KG1 (cell line): ENCODE results near the gene EZR.
"Not testable (repeated sequence)": the region's sequence is repeated elsewhere in the genome, so short reads cannot be mapped to it uniquely, and the experiment has no call there.

Source experiments
- DNase-seq: peaks from one replicate; lab custom pipeline; 2025; lab: John Stamatoyannopoulos, UW

Gene EZR

DNA sequence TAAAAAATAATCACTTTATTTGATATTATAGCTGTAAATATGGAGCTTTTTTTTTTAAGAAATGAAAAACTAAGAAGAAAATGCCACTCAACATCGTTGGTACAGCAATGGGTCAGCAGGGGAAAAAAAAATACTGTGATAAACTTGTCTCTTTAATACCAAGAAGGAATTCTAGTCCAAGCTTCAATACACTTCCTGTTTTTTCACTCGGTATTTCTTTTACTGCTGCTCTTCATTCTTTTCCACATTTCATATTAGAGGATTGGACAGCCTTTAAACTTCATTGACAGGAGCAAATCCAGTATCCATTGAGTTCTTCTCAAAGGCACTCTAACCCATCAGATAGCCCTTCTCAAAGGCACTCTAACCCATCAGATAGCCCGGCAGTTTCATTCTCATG lies 22.2 kb upstream of the EZR start:
- DNase-seq, result no peak

- no peak for DNase-seq
Measured at GRCh38 chr6:158840465-158840864, 21.3 kb upstream of the EZR start.

DNA sequence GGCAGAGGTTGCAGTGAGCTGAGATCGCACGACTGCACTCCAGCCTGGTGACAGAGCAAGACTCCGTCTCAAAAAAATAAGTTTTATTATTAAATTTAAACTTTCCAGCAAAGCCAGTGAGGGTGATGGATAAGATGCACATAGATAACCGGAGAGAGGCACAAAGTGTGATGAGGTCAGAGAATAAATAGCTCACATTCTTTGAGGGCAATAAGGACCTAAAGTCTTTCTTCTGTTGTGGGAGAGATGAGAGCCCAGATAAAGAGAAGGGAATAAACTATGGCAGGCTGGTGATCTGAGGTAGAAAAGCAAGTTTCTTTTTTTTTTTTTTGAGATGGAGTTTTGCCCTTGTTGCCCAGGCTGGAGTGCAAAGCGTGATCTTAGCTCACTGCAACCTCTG lies 20.6 kb upstream of the EZR start:
- no peak for DNase-seq

DNA sequence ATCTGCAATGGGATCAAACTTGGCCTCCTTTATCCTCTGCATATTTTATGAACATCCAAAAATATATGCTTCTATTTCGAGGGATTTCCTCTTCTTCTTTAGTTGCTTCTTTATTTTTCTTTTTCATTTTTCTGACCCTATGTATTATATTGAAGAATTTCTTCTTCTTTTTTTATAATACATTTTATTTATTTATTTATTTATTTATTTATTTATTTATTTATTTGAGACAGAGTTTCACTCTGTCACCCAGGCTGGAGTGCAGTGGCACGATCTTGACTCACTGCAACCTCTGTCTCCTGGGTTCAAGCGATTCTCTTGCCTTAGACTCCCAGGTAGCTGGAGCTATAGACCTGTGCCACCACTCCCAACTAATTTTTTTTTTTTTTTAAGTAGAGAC lies 19.6 kb upstream of the EZR start:
- not testable (repeated sequence) for DNase-seq

DNA sequence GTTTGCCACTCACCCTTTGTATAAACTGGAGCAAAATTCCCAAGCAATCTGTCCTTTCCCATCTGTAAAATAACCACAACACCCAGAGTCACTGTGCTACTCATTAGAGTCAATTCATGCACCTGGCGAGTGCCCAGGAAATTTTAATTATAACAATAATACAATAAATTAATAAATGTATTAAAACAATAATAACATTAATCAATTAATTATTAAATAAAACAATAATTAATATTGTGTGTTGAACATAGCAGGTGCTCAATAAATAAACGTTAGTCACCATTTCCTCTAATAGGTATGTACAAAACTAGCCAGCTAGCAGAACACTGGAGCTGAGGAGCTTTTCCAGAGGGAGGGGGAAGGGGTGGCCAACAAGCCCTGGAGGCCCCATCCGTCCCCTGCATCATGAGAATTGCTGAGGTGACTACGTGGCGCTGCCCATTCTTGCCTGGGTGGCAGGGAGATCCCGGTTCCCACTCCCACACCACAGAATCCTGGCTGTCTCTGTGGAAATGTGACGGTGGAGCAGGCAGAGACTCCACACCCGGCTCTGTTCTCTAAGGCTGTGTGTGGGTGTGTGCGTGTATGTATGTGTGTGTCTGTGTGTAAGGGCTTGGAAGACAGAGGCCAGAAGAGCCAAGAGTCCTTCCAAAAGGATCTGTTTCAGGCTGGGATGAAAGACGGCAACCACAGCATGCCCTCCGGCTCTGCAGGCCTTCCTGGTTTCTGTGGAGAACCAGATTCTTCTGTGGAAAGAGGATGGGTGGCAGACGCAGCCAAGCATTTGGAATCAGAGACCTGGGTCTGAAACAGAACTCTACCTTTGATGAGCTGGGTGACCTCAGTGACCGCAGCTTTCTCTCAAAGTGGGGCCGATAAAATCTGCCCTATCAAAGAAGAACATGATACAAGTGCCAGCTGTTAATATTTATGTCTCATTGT lies 18.8 kb upstream of the EZR start:
- DNase-seq, result no peak

GRCh38 chr6:158836625-158837311 lies 17.6 kb upstream of the EZR start:
- no peak for DNase-seq

DNA sequence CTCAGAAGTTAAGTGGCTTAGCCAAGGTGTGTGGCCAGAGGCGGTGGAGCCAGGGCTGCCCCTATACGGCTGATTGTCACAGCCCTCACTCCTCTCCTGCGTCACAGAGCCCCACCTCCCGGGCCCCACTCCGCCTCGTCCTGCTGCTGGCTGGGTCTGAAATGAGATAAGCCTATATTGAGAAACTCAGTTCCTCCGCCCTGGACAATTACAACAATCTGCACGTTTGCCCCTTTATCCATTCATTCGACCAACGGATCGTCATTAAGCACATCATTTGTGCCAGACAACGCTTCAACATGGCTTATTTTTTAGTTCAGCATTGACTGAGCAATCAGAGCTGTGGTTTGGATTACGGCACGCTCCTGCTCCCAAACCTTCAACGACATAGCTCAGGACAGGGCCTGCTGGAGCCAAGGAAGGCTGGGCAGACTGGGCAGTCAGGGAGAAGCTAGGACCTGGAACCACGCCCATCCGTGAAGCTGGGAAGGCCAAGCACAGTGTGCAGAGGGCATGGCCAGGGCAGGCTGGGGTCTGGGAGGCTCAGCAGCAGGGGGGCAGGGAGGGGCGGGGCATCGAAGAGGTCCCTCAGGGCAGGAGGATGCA lies 16.6 kb upstream of the EZR start:
- no peak for DNase-seq

DNA sequence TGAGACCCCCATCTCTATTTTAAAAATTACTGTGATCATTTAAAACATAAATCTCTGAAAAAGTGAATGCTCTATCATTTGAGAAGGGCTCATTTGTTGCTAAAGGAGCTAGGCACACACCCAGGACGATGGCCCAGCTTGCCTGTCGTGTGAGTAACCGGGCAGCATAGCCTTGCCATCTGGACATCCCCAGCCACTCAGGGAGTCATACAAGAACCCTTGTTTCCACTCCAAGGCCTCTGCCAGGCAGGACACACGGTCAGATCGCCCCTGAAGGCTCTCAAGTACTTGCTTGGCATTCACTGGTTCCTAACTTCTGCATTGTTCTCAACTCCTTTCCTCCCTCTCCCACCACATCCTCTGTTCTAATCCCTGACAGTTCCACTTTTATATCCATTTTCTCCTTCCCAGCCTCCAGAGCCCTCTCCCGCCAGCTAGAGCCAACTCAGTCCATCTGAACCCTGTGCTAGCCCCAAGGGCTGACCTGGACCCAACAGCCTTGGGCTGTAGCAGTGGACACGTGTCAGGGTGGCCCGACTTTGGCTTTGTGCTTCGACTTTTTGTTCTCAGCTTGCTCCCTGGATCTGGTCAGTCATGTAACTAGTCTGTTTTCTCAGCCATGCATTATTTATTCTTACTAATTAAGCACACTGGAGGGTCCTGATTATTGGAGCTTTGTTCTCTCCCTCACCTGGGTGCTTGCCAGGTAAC lies 15.7 kb upstream of the EZR start:
- DNase-seq, result no peak

DNA sequence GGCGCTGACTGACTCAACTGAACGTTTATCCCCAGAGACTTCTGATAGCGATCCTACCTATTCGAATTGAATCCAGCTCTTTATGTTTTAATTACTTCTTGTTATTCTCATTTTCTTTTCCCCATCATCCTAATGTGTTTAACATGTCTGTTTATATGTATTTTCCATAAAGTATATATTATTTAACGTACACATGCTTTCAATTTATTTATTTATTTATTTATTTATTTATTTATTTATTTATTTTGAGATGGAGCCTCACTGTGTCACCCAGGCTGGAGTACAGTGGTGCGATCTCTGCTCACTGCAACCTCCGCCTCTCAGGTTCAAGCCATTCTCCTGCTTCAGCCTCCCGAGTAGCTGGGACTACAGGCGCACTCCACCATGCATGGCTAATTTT lies 13.6 kb upstream of the EZR start:
- DNase-seq, result not testable (repeated sequence)

DNA sequence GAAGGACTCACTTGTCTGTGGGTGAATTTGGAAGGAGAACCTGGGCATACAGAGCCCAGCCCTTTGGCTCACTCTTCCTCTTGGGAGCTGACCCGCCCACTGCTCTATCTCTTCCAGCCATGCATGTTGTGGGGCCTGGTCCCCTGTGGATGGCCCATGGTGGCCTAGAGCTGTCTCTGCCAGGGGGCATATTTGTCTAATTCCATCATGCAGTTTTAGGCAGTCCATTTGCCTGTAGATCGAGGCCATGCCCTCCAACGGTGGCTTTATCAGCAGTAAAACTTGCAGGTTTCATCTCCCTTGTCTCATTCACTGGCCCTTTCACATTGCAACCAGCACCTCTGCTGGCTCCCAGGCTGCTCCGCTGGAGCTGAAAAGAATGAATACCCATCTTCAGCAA lies 12.9 kb upstream of the EZR start:
- DNase-seq, result no peak

DNA sequence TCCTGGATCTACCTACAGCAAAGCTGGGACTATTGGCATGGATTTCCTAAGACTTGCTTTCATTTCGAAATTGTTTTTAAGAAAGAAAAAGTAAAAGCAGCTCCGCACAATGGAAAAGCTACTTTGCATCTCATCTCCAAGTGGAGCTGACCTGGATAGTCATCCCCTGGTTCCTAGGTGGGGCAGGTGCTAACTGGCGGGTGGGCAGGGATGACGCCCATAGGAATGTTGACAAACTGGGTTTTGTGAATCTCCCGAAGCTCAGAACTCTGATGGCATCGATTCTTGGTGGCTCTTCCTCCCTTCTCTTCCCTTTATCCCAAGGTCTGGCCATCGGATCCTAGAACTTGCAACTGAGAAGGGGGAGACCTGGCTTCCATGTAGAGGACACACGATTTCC lies 12.4 kb upstream of the EZR start:
- no peak for DNase-seq

GRCh38 chr6:158830736-158831135 lies 11.6 kb upstream of the EZR start:
- no peak for DNase-seq

GRCh38 chr6:158828807-158829206 lies 9.6 kb upstream of the EZR start:
- no peak for DNase-seq

GRCh38 chr6:158826819-158827501 lies 7.8 kb upstream of the EZR start:
- DNase-seq, result no peak

DNA sequence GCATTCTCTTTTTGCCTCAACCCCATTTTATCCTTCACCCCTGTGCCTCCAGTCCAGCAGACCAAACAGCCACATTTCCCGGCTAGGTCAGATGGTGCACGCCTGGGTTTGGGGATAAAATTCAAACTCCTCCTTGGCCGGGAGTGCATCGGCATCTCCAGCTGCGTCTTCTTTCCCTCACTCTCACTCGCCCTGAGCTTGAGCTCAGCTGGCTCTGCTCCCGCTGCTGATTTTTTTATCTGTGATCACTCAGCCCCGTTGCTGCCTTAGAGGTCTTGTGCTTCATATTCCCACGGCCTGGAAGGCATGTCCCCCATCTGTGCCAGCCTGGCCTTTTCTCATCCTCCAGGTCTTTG lies 6.8 kb upstream of the EZR start:
- no peak for DNase-seq

- DNase-seq, result no peak
Measured at GRCh38 chr6:158825038-158825950, 6.1 kb upstream of the EZR start.

- DNase-seq, result not testable (repeated sequence)
Measured at GRCh38 chr6:158823616-158824015, 4.4 kb upstream of the EZR start.

DNA sequence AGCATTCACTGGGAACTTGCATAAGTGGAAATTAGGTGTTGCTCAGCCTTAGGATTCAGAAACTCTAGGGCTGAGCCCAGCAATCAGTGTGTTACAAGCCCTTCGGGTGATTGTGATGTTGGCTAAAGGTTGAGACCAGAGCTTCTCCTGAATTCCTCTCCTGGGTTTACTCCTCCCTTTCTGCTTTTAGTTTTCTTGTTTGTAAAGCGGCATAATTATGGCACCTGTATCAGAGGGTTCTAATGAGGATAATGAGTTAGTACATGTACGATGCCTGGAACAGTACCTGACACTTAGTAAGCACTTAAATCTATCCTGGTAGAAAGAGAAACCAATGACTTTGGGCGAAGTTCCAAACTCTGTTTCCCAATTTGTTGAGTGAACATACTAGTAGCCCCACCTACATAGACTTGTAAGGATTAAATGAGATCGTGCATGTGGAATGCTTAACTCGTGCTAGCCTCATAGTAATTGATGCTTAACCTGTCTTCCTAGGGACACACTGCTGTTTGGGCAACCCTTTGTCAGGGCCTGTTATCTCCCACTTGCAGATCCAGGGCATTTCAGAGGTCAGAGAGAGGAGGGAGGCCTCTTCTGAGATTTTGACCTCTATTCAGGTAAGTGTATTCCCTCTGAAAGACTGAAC lies 932 bp upstream of the EZR start:
- no peak for DNase-seq

GRCh38 chr6:158818581-158819212 lies 471 bp downstream of the EZR start:
- peak; percentile 18 for DNase-seq
